Upper lobe of right lung (tissue), 1 donor: ENCODE data around the gene RFX2. TPM values are rescaled to one million over a fixed set of nuclear protein-coding genes. Genes with fewer than 3 reads are reported as not detected.

Experiments
- ATAC-seq: fragments of 200-7000 bp; cut with Tn5 transposase; one replicate; pipeline ENCODE4 v1.9.1; 2020; ENCODE audit warnings: mild to moderate bottlenecking, moderate library complexity
- DNase-seq: peaks from one replicate; pipeline ENCODE4 v3.0.0-alpha.2; 2020
- H3K27ac ChIP-seq: fragments of 200-600 bp; one replicate; pipeline ENCODE4 v1.8.0; 2022
- H3K27me3 ChIP-seq: fragments of 200-600 bp; one replicate; pipeline ENCODE4 v1.8.0; 2022; ENCODE audit warnings: mild to moderate bottlenecking
- H3K36me3 ChIP-seq: fragments of 200-600 bp; one replicate; pipeline ENCODE4 v1.8.0; 2022
- H3K4me1 ChIP-seq: fragments of 200-600 bp; one replicate; pipeline ENCODE4 v1.8.0; 2022
- H3K4me3 ChIP-seq: fragments of 200-600 bp; one replicate; pipeline ENCODE4 v1.8.0; 2022; ENCODE audit warnings: mild to moderate bottlenecking
- H3K9me3 ChIP-seq: fragments of 200-600 bp; one replicate; pipeline ENCODE4 v1.8.0; 2022
- CTCF ChIP-seq: fragments of 200-600 bp; IDR thresholded peaks from one replicate; pipeline ENCODE4 v1.8.0; 2022; ENCODE audit warnings: antibody characterized with exemption
- intact Hi-C: fragments of 100-400 bp; cut with DNase I; formaldehyde crosslinking; loops from one replicate; pipeline ENCODE4 v1.11.0; 2022
- total RNA-seq: library from RNA; stranded (reverse); fragmentation: NEBNext Ultra II Directional; extraction: Animal tissue kit (Norgen Biotek cat#: 25700); gene quantifications from one replicate; pipeline ENCODE4 v1.2.1, GENCODE V29; 2021
- donor health status: DM: no; HTN: yes; CAD: no; lungs with severe emphysema.

Gene RFX2
- total RNA-seq, 1 donor from 2014 or later = 11.7 TPM

GRCh38 chr19:5960005-5961001 is 150.0 kb downstream of the RFX2 start:
- no peak overlapping the region for H3K4me3 ChIP-seq
- H3K27me3 ChIP-seq = no peaks in the 10 kb centered on the region
- intact Hi-C loops = no loop called here
- TF ChIP-seq CTCF = no peak
- H3K4me1 ChIP-seq = peaks cover 51% of the 10 kb centered on the region
- DNase-seq = no peak
- H3K36me3 ChIP-seq = peaks cover 5% of the 10 kb centered on the region
- no peaks in the 10 kb centered on the region for H3K9me3 ChIP-seq
- no peak for ATAC-seq
- peak overlapping the region; percentile 88 for H3K27ac ChIP-seq

GRCh38 chr19:5959260-5960004 is 150.9 kb downstream of the RFX2 start:
- no peaks in the 10 kb centered on the region for H3K9me3 ChIP-seq
- no peak for ATAC-seq
- DNase-seq = no peak
- H3K4me3 ChIP-seq = no peak overlapping the region
- H3K4me1 ChIP-seq = peaks cover 56% of the 10 kb centered on the region
- H3K27ac ChIP-seq = peak overlapping the region; percentile 88
- no peak for TF ChIP-seq CTCF
- H3K36me3 ChIP-seq = peaks cover 5% of the 10 kb centered on the region
- no peaks in the 10 kb centered on the region for H3K27me3 ChIP-seq
- intact Hi-C loops = no loop called here

GRCh38 chr19:5958851-5959122 is 151.5 kb downstream of the RFX2 start:
- no peaks in the 10 kb centered on the region for H3K9me3 ChIP-seq
- ATAC-seq = no peak
- peaks cover 62% of the 10 kb centered on the region for H3K4me1 ChIP-seq
- intact Hi-C loops = no loop called here
- H3K27me3 ChIP-seq = no peaks in the 10 kb centered on the region
- no peak for DNase-seq
- H3K27ac ChIP-seq = no peak overlapping the region
- no peak for TF ChIP-seq CTCF
- H3K36me3 ChIP-seq = peaks cover 5% of the 10 kb centered on the region
- H3K4me3 ChIP-seq = no peak overlapping the region

GRCh38 chr19:5958074-5958850 is 152.0 kb downstream of the RFX2 start:
- Histone ChIP-seq H3K27me3 (no peaks in the 10 kb centered on the region), H3K36me3 (peaks cover 5% of the 10 kb centered on the region), H3K4me1 (peaks cover 65% of the 10 kb centered on the region), H3K27ac (no peak overlapping the region), H3K9me3 (no peaks in the 10 kb centered on the region), H3K4me3 (no peak overlapping the region)
- no peak for TF ChIP-seq CTCF
- DNase-seq (no peak), ATAC-seq (no peak)
- intact Hi-C loops = no loop called here

- ATAC-seq = no peak
- Histone ChIP-seq H3K9me3 (no peaks in the 10 kb centered on the region), H3K4me3 (no peak overlapping the region), H3K36me3 (peaks cover 5% of the 10 kb centered on the region), H3K27me3 (no peaks in the 10 kb centered on the region), H3K27ac (no peak overlapping the region), H3K4me1 (peaks cover 65% of the 10 kb centered on the region)
- DNase-seq = no peak
- intact Hi-C loops = no loop called here
- no peak for TF ChIP-seq CTCF
Measured at GRCh38 chr19:5957170-5957569, 153.1 kb downstream of the RFX2 start.
